ENCODE data around the gene IQGAP1.

Gene IQGAP1

DNA sequence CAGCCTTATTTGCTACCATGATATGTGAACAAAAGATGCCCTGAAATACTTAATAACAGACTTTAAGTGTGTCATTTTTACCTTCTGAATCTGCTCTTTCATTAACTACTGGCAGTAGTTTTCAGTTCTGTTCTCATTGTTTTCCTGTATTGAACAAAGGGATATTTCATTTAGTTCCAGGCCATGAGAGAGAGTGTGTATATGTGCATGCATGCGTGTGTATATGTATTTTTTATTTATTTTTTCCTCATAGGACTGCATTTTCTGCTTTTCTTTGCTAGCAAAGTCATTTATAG, 94.9 kb downstream of the IQGAP1 start:
- H3K4me3 ChIP-seq (ENCODE audit: low read depth, low read length), result no peak overlapping the region
- no peaks in the 10 kb centered on the region for H3K79me2 ChIP-seq (ENCODE audit: control insufficient read depth, insufficient read depth, low read length, unreplicated experiment)
- H3K27me3 ChIP-seq (ENCODE audit: insufficient read depth, low read length), result no peaks in the 10 kb centered on the region
- H2AFZ ChIP-seq (ENCODE audit: low read length, unreplicated experiment), result no peak overlapping the region
- H3K27ac ChIP-seq (ENCODE audit: low read depth, low read length), result no peak overlapping the region
- H3K4me1 ChIP-seq (ENCODE audit: control insufficient read depth, insufficient read depth, low read length, unreplicated experiment), result peaks cover 5% of the 10 kb centered on the region
- peaks cover 58% of the 10 kb centered on the region for H3K36me3 ChIP-seq (ENCODE audit: insufficient read depth, low read length)

DNA sequence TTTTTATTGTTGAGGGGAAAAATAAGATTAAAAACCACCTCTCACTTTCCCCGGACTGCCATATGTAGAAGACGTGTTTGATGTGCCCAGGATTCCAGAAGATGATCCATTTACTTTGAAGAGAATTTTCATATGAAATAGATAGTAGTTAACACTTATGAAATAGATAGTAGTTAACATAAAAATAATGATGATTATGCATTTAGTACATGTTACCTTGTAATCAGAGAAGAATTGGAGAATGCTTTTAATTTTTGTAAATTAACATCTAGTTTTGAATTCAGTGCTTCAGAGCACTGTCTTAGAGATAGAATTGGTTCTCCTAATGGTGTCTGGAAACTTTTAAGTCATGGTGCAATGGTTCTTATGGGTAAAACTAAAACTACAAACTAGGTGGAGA, 95.6 kb downstream of the IQGAP1 start:
- H3K27ac ChIP-seq (ENCODE audit: low read depth, low read length), result no peak overlapping the region
- H3K4me3 ChIP-seq (ENCODE audit: low read depth, low read length), result no peak overlapping the region
- H3K79me2 ChIP-seq (ENCODE audit: control insufficient read depth, insufficient read depth, low read length, unreplicated experiment), result no peaks in the 10 kb centered on the region
- peaks cover 61% of the 10 kb centered on the region for H3K36me3 ChIP-seq (ENCODE audit: insufficient read depth, low read length)
- H2AFZ ChIP-seq (ENCODE audit: low read length, unreplicated experiment), result no peak overlapping the region
- peaks cover 4% of the 10 kb centered on the region for H3K4me1 ChIP-seq (ENCODE audit: control insufficient read depth, insufficient read depth, low read length, unreplicated experiment)
- no peaks in the 10 kb centered on the region for H3K27me3 ChIP-seq (ENCODE audit: insufficient read depth, low read length)

DNA sequence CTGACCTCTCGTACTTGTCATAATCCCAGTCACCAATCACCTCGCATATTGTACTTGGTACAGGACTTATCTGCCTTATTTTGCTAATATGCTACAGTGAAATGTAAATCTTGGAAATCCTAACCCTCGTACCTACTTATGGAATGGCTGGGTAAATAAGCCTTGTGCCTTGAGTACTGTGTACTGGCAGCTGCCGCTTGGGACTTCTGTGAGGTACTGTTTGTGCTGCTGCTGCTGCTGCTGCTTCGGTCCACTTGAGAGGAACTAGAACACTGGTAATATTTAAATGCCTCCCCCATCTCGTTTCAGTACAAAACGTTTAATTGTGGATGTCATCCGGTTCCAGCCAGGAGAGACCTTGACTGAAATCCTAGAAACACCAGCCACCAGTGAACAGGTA, 99.1 kb downstream of the IQGAP1 start:
- H2AFZ ChIP-seq (ENCODE audit: low read length, unreplicated experiment), result no peak overlapping the region
- H3K27me3 ChIP-seq (ENCODE audit: insufficient read depth, low read length), result no peaks in the 10 kb centered on the region
- peaks cover 81% of the 10 kb centered on the region for H3K36me3 ChIP-seq (ENCODE audit: insufficient read depth, low read length)
- H3K4me1 ChIP-seq (ENCODE audit: control insufficient read depth, insufficient read depth, low read length, unreplicated experiment), result no peaks in the 10 kb centered on the region
- no peak overlapping the region for H3K27ac ChIP-seq (ENCODE audit: low read depth, low read length)
- H3K79me2 ChIP-seq (ENCODE audit: control insufficient read depth, insufficient read depth, low read length, unreplicated experiment), result no peaks in the 10 kb centered on the region
- no peak overlapping the region for H3K4me3 ChIP-seq (ENCODE audit: low read depth, low read length)

DNA sequence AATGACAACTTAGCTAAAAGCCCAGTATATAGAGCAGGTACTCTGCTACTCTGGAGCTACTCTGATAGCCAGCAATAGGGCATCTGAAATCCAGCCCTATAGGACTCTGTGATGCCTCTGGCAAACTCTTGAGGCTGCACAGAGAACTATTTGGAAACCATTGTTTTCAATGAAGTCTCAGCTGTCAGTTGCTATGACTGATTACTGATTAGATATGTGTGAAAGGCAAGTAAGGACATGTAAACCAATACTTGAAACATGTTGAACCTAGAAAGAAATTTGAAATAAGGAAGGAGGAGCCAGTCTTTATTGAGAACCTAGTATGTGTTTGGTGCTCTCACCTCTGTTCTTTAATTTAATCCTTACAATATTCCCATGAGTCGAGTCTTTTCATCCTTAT, 101.5 kb downstream of the IQGAP1 start:
- no peak overlapping the region for H3K27ac ChIP-seq (ENCODE audit: low read depth, low read length)
- no peaks in the 10 kb centered on the region for H3K27me3 ChIP-seq (ENCODE audit: insufficient read depth, low read length)
- H2AFZ ChIP-seq (ENCODE audit: low read length, unreplicated experiment), result no peak overlapping the region
- no peaks in the 10 kb centered on the region for H3K4me1 ChIP-seq (ENCODE audit: control insufficient read depth, insufficient read depth, low read length, unreplicated experiment)
- peaks cover 81% of the 10 kb centered on the region for H3K36me3 ChIP-seq (ENCODE audit: insufficient read depth, low read length)
- no peaks in the 10 kb centered on the region for H3K79me2 ChIP-seq (ENCODE audit: control insufficient read depth, insufficient read depth, low read length, unreplicated experiment)
- no peak overlapping the region for H3K4me3 ChIP-seq (ENCODE audit: low read depth, low read length)

DNA sequence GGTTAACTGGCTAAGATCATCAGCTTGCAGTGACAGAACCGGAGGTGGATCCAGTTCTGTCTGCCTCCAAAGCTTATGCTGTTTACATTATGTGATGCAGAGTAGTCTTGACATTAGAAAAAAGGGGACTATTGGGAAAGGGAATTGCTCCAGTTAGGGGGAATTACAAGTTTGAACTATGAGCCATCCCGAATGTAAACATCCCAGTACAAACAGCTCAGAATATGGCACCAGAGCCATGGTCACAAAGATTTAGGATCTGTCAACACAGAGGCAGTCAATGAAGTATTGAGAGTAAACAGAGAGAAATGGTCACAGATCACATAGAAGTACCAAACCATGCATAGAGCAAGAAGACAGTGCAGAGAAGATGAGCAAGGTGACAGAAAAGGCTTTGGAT, 101.9 kb downstream of the IQGAP1 start:
- Histone ChIP-seq H3K27me3 (ENCODE audit: insufficient read depth, low read length) (no peaks in the 10 kb centered on the region), H3K4me3 (ENCODE audit: low read depth, low read length) (no peak overlapping the region), H2AFZ (ENCODE audit: low read length, unreplicated experiment) (no peak overlapping the region), H3K4me1 (ENCODE audit: control insufficient read depth, insufficient read depth, low read length, unreplicated experiment) (no peaks in the 10 kb centered on the region), H3K36me3 (ENCODE audit: insufficient read depth, low read length) (peaks cover 83% of the 10 kb centered on the region), H3K27ac (ENCODE audit: low read depth, low read length) (no peak overlapping the region), H3K79me2 (ENCODE audit: control insufficient read depth, insufficient read depth, low read length, unreplicated experiment) (no peaks in the 10 kb centered on the region)

DNA sequence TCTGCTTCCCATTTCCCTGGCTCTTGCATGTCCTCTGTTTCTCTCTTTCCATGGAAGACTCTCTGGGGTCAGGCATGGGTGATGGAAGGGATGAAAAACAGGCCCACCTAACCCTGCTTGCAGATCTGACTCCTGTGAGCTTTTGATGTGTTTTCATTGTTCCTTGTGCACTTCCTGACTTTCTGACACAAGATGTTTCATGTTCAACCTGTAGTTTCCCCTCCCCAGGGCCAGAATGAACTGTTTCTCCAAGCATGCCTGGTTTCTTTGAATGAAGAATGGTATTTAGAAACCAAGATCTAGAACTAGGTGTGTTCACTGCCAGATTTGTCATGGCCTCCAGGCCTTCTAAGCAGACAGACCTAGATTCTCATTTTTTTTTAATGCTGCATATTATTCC, 105.6 kb downstream of the IQGAP1 start:
- Histone ChIP-seq H3K27me3 (ENCODE audit: insufficient read depth, low read length) (no peaks in the 10 kb centered on the region), H3K4me3 (ENCODE audit: low read depth, low read length) (no peak overlapping the region), H3K79me2 (ENCODE audit: control insufficient read depth, insufficient read depth, low read length, unreplicated experiment) (no peaks in the 10 kb centered on the region), H3K4me1 (ENCODE audit: control insufficient read depth, insufficient read depth, low read length, unreplicated experiment) (no peaks in the 10 kb centered on the region), H3K36me3 (ENCODE audit: insufficient read depth, low read length) (peaks cover 68% of the 10 kb centered on the region), H3K27ac (ENCODE audit: low read depth, low read length) (no peak overlapping the region), H2AFZ (ENCODE audit: low read length, unreplicated experiment) (no peak overlapping the region)

DNA sequence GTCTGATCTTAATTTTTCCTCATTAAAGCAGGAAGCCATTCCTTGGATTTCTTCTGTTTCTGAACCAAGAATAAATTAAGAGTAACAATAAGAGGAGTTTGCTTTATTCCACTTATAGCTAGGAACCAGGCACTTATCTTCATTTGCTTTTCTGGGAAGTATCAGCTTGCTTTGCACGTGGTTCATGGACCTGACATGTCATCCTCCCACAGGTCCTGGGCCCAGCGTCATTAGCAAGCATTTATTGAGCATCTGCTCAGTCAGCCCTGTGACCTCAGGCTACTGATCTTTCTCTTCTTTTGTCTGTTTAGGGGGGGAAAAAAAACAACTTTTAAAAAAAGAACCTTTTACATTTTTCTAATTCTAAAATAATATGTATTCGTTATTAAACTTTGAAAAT, 107.0 kb downstream of the IQGAP1 start:
- Histone ChIP-seq H3K36me3 (ENCODE audit: insufficient read depth, low read length) (peaks cover 68% of the 10 kb centered on the region), H2AFZ (ENCODE audit: low read length, unreplicated experiment) (no peak overlapping the region), H3K4me3 (ENCODE audit: low read depth, low read length) (no peak overlapping the region), H3K27me3 (ENCODE audit: insufficient read depth, low read length) (no peaks in the 10 kb centered on the region), H3K4me1 (ENCODE audit: control insufficient read depth, insufficient read depth, low read length, unreplicated experiment) (no peaks in the 10 kb centered on the region), H3K79me2 (ENCODE audit: control insufficient read depth, insufficient read depth, low read length, unreplicated experiment) (no peaks in the 10 kb centered on the region), H3K27ac (ENCODE audit: low read depth, low read length) (no peak overlapping the region)

DNA sequence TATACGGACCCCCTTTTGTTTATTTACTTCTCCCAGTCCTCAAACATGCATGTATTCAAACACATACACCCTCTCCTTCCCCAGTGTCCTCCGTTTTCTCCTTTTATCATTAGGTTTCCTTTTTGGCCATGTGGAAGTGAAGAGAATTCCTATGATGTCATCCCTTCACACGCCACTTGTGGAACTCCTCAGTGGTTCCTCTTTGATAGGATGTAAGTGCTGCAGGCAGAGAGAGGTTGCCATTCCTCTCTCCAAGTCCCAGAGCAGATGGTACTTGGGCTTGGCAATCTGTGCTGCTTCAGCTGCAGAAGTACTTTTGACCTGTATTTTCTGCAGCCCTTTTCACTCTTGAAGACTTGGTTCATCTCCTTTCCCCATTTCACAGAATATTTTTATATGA, 108.7 kb downstream of the IQGAP1 start:
- Histone ChIP-seq H3K4me3 (ENCODE audit: low read depth, low read length) (no peak overlapping the region), H3K27ac (ENCODE audit: low read depth, low read length) (no peak overlapping the region), H2AFZ (ENCODE audit: low read length, unreplicated experiment) (no peak overlapping the region), H3K4me1 (ENCODE audit: control insufficient read depth, insufficient read depth, low read length, unreplicated experiment) (no peaks in the 10 kb centered on the region), H3K79me2 (ENCODE audit: control insufficient read depth, insufficient read depth, low read length, unreplicated experiment) (no peaks in the 10 kb centered on the region), H3K36me3 (ENCODE audit: insufficient read depth, low read length) (peaks cover 60% of the 10 kb centered on the region), H3K27me3 (ENCODE audit: insufficient read depth, low read length) (no peaks in the 10 kb centered on the region)

DNA sequence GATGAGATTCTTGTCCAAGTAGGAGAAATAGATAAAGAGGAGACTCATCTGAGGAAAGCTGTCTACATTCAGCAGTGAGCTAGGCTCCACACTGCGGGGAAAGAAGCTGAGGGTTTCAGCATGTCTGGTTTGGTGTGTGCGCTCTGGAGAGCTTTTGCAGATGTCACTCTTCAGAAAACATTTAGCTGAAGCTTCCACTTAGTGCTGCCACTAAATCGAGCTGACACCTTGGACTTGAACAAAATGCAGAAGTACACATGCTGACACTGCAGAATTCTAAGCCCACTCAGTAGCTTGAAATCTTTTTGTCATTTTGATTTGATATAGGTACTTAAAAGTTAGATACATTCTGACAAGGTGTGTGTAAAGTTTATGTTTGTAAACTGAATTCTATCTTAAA, 109.3 kb downstream of the IQGAP1 start:
- H3K36me3 ChIP-seq (ENCODE audit: insufficient read depth, low read length), result peaks cover 59% of the 10 kb centered on the region
- H2AFZ ChIP-seq (ENCODE audit: low read length, unreplicated experiment), result no peak overlapping the region
- no peak overlapping the region for H3K4me3 ChIP-seq (ENCODE audit: low read depth, low read length)
- H3K27ac ChIP-seq (ENCODE audit: low read depth, low read length), result no peak overlapping the region
- no peaks in the 10 kb centered on the region for H3K4me1 ChIP-seq (ENCODE audit: control insufficient read depth, insufficient read depth, low read length, unreplicated experiment)
- H3K27me3 ChIP-seq (ENCODE audit: insufficient read depth, low read length), result no peaks in the 10 kb centered on the region
- H3K79me2 ChIP-seq (ENCODE audit: control insufficient read depth, insufficient read depth, low read length, unreplicated experiment), result no peaks in the 10 kb centered on the region

DNA sequence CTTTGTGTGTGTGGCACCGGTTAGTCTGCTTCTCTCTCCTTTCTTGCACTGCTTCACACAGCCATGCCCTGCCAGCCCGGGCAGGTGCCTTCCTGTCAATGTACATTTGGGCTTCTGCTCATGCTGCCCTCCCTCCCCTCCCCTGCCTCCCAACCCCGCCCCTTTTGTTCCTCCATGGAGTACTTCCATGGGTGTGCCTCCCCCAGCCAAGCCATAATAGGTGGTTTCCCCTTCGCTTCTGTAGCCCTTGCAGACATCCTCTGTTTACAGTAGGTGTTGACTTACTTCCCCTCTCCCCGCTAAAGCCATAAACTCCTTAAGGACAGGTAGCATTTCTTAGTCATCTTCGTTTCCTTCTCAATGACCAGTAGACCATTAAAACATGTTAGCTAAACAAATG, 109.9 kb downstream of the IQGAP1 start:
- H3K27ac ChIP-seq (ENCODE audit: low read depth, low read length), result no peak overlapping the region
- no peaks in the 10 kb centered on the region for H3K4me1 ChIP-seq (ENCODE audit: control insufficient read depth, insufficient read depth, low read length, unreplicated experiment)
- H3K4me3 ChIP-seq (ENCODE audit: low read depth, low read length), result no peak overlapping the region
- H2AFZ ChIP-seq (ENCODE audit: low read length, unreplicated experiment), result no peak overlapping the region
- H3K79me2 ChIP-seq (ENCODE audit: control insufficient read depth, insufficient read depth, low read length, unreplicated experiment), result no peaks in the 10 kb centered on the region
- no peaks in the 10 kb centered on the region for H3K27me3 ChIP-seq (ENCODE audit: insufficient read depth, low read length)
- peaks cover 56% of the 10 kb centered on the region for H3K36me3 ChIP-seq (ENCODE audit: insufficient read depth, low read length)

DNA sequence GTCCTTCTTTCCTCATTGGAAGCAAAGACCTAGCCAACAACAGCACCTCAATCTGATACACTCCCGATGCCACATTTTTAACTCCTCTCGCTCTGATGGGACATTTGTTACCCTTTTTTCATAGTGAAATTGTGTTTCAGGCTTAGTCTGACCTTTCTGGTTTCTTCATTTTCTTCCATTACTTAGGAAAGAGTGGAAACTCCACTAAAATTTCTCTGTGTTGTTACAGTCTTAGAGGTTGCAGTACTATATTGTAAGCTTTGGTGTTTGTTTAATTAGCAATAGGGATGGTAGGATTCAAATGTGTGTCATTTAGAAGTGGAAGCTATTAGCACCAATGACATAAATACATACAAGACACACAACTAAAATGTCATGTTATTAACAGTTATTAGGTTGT, 112.1 kb downstream of the IQGAP1 start:
- H3K4me1 ChIP-seq (ENCODE audit: control insufficient read depth, insufficient read depth, low read length, unreplicated experiment), result no peaks in the 10 kb centered on the region
- no peak overlapping the region for H3K27ac ChIP-seq (ENCODE audit: low read depth, low read length)
- H3K36me3 ChIP-seq (ENCODE audit: insufficient read depth, low read length), result peaks cover 40% of the 10 kb centered on the region
- no peak overlapping the region for H3K4me3 ChIP-seq (ENCODE audit: low read depth, low read length)
- no peaks in the 10 kb centered on the region for H3K79me2 ChIP-seq (ENCODE audit: control insufficient read depth, insufficient read depth, low read length, unreplicated experiment)
- no peaks in the 10 kb centered on the region for H3K27me3 ChIP-seq (ENCODE audit: insufficient read depth, low read length)
- no peak overlapping the region for H2AFZ ChIP-seq (ENCODE audit: low read length, unreplicated experiment)

DNA sequence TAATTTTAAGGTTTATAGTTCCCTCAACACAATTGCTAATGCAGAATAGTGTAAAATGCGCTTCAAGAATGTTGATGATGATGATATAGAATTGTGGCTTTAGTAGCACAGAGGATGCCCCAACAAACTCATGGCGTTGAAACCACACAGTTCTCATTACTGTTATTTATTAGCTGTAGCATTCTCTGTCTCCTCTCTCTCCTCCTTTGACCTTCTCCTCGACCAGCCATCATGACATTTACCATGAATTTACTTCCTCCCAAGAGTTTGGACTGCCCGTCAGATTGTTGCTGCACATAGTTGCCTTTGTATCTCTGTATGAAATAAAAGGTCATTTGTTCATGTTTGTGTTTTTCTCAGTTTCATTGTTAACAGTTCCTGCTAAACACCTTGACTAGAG, 113.9 kb downstream of the IQGAP1 start:
- Histone ChIP-seq H3K4me1 (ENCODE audit: control insufficient read depth, insufficient read depth, low read length, unreplicated experiment) (no peaks in the 10 kb centered on the region), H3K36me3 (ENCODE audit: insufficient read depth, low read length) (peaks cover 39% of the 10 kb centered on the region)

More for the DNA sequence above, 113.9 kb downstream of the IQGAP1 start:
- Histone ChIP-seq H3K27ac (ENCODE audit: low read depth, low read length) (no peak overlapping the region), H3K27me3 (ENCODE audit: insufficient read depth, low read length) (no peaks in the 10 kb centered on the region), H2AFZ (ENCODE audit: low read length, unreplicated experiment) (no peak overlapping the region), H3K79me2 (ENCODE audit: control insufficient read depth, insufficient read depth, low read length, unreplicated experiment) (no peaks in the 10 kb centered on the region), H3K4me3 (ENCODE audit: low read depth, low read length) (no peak overlapping the region)

All from ACC112 (cell line).